Naive thymus-derived CD4-positive, alpha-beta T cell (primary cell): ENCODE results near the gene MAP4K3. TPM values are rescaled to one million over a fixed set of nuclear protein-coding genes. Genes with fewer than 3 reads are reported as not detected.

Source experiments
- ATAC-seq: fragments of 150-1000 bp; cut with Tn5 transposase; 2 replicates; pipeline ENCODE4 v1.10.0; 2021; ENCODE audit warnings: mild to moderate bottlenecking, moderate library complexity
- CTCF ChIA-PET: fragments of 350-600 bp; sonication (Branson Sonifier 250); formaldehyde crosslinking; loops from one replicate; lab custom pipeline; 2021; ENCODE audit warnings: antibody characterized with exemption; lab: Charles Lee
- POLR2A ChIA-PET: fragments of 350-600 bp; sonication (Branson Sonifier 250); formaldehyde crosslinking; loops from one replicate; lab custom pipeline; 2021; ENCODE audit warnings: antibody characterized with exemption, inconsistent platforms; lab: Charles Lee
- DNase-seq, 9 donors: peaks; one replicate each; pipeline versions ENCODE4 v3.0.0 to v3.0.0-alpha.2; 2020 to 2022; ENCODE audit warnings: mixed read lengths in 1 of 9
- H3K27ac ChIP-seq: one replicate; pipeline ENCODE4 v1.7.0; 2013; ENCODE audit warnings: mild to moderate bottlenecking, low read depth, low read length, moderate library complexity
- H3K27me3 ChIP-seq, 2 donors: one replicate each; pipeline ENCODE4 v1.7.0; 2013; ENCODE audit warnings: low read length in 2 of 2, mild to moderate bottlenecking in 2 of 2, moderate library complexity in 2 of 2; ENCODE audit not compliant: control insufficient read depth in 2 of 2, insufficient read depth in 2 of 2
- H3K36me3 ChIP-seq, 3 experiments: 1 replicate in 2 of 3; 2 replicates in 1 of 3; pipeline ENCODE4 v1.7.0; 2013; ENCODE audit warnings: low read length in 3 of 3, mild to moderate bottlenecking in 3 of 3, moderate library complexity in 1 of 3; ENCODE audit not compliant: insufficient read depth in 3 of 3, control insufficient read depth in 2 of 3
- H3K4me1 ChIP-seq, 2 donors: one replicate each; pipeline ENCODE4 v1.7.0; 2013; ENCODE audit warnings: low read length in 2 of 2, mild to moderate bottlenecking in 2 of 2, moderate library complexity in 1 of 2; ENCODE audit not compliant: control insufficient read depth in 2 of 2, insufficient read depth in 2 of 2
- H3K4me3 ChIP-seq: 2 replicates; pipeline ENCODE4 v1.7.0; 2013; ENCODE audit warnings: mild to moderate bottlenecking, low read length
- H3K9me3 ChIP-seq, 3 experiments: 1 replicate in 2 of 3; 2 replicates in 1 of 3; pipeline ENCODE4 v1.7.0; 2013; ENCODE audit warnings: low read length in 3 of 3; ENCODE audit not compliant: control insufficient read depth in 2 of 3
- H3K27ac Mint-ChIP-seq, 9 donors: one replicate each; pipeline ENCODE4 v1.8.0; 2020 to 2022; ENCODE audit warnings: mixed read lengths in 9 of 9, mild to moderate bottlenecking in 8 of 9, moderate library complexity in 5 of 9, inconsistent platforms in 2 of 9
- H3K27me3 Mint-ChIP-seq, 5 donors: one replicate each; pipeline ENCODE4 v1.8.0; 2021 to 2022; ENCODE audit warnings: mixed read lengths in 5 of 5, mild to moderate bottlenecking in 1 of 5
- H3K36me3 Mint-ChIP-seq, 5 donors: one replicate each; pipeline ENCODE4 v1.8.0; 2020 to 2022; ENCODE audit warnings: mixed read lengths in 5 of 5, mild to moderate bottlenecking in 3 of 5, inconsistent platforms in 1 of 5
- H3K4me1 Mint-ChIP-seq, 7 donors: one replicate each; pipeline ENCODE4 v1.8.0; 2020 to 2022; ENCODE audit warnings: mixed read lengths in 7 of 7, mild to moderate bottlenecking in 3 of 7, inconsistent platforms in 1 of 7
- H3K4me3 Mint-ChIP-seq, 10 donors: one replicate each; pipeline ENCODE4 v1.8.0; 2020 to 2022; ENCODE audit warnings: mild to moderate bottlenecking in 10 of 10, mixed read lengths in 10 of 10, moderate library complexity in 6 of 10, inconsistent platforms in 2 of 10
- H3K9me3 Mint-ChIP-seq, 11 donors: one replicate each; pipeline ENCODE4 v1.8.0; 2020 to 2022; ENCODE audit warnings: mixed read lengths in 11 of 11, mild to moderate bottlenecking in 4 of 11, inconsistent platforms in 1 of 11, moderate library complexity in 1 of 11
- intact Hi-C, 2 donors: fragments of 100-400 bp; cut with micrococcal nuclease; formaldehyde crosslinking; loops; one replicate each; pipeline ENCODE4 v1.15.1; 2023
- polyA plus RNA-seq, 2 donors: library from polyadenylated mRNA; unstranded; fragments of 300-500 nt; fragmentation: Illumina TruSeq; gene quantifications; one replicate each; pipeline ENCODE4 v1.2.3, GENCODE V29; 2021
- total RNA-seq, 6 experiments: library from RNA in 5 of 6; stranded (reverse) in 5 of 6; gene quantifications; 1 replicate in 5 of 6; 2 replicates in 1 of 6; pipeline ENCODE4 v1.2.3 and lab custom pipeline; 2021 to 2026

The MAP4K3 gene
- total and polyA plus RNA-seq, 7 experiments from 2014 or later = 2.9 to 32.2 (median 19.9) TPM

DNA sequence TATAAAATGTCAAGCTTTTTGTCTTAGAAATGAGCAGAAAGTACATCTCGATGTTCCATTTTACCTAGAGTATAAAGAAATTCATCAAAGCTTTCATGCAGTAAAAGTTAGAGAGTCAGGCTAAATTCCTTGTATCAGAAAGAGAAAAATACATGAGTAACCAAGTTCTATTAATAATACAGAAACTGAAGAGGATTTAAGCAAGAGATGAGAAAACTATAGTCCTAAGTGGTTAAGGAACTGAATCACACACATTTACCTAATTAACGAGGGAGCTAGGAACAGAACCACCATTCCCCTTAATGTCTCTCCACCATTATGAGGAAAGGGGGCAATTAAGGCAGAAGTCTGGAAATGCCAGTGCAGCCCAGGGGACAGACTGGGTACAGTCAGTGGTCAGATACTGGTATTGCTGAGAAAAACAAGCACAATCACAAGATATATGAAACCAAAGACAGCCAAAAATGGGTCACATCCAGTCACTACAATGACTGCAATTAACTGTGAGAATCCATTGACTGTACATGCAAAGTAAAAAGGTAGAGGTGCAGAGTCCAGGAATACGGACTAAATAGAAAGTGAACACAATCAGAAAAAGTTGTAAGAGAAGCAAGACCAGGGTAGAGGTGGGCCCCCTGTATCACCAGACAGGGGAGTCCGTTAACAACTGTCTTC lies 23.9 kb downstream of the MAP4K3 start:
- Mint-ChIP-seq H3K36me3 (no peaks in the 10 kb centered on the region), H3K4me3 (no peak overlapping the region), H3K9me3 (no peaks in the 10 kb centered on the region), H3K27ac (no peak overlapping the region), H3K4me1 (peaks cover 20 to 68% (median 53%) of the 10 kb centered on the region in 7 donors), H3K27me3 (no peaks in the 10 kb centered on the region)
- no peak for ATAC-seq
- intact Hi-C loops = no loop called here
- ChIA-PET CTCF (no interaction called here), POLR2A (no interaction called here)
- no peak for DNase-seq
- no peak overlapping the region for H3K27ac ChIP-seq
- H3K9me3 ChIP-seq = no peaks in the 10 kb centered on the region
- H3K36me3 ChIP-seq = no peaks in the 10 kb centered on the region
- H3K4me1 ChIP-seq = peaks cover 0 to 3% of the 10 kb centered on the region in 2 donors
- H3K4me3 ChIP-seq = no peak overlapping the region
- no peaks in the 10 kb centered on the region for H3K27me3 ChIP-seq

DNA sequence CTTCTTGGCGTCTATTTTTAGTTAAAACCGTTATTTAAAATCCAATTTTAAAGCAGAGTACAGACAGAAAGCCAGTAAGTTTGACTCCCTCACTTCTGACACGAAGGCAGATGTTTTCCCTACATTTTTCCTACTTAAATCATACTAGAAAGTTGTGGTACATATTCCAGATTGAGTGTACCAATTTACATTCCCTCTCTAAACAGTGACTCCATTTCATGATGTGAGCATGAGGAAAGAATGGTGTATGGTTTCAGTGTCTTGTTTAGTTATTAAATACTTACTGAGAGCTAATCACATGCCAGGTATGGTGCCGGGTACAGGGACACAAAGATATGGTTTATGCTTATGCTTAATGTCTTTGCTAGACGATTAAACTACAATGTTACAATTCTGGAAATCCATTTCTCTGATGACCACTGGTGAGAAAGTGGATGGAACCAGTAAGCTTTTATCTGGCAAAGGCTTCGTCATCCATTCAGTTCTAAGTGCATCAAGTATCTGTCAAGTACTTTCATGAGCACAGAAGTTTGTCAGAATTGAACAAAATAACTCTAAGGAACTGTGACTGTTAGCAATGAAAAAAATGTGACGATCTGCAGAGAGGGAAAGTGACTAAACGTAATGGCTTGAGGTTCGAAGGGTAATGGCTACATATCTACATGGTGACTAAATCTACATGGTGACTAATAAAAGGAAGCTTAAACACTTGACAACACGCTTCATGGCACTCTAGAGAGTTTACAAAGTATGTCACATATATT lies 25.7 kb downstream of the MAP4K3 start:
- no peaks in the 10 kb centered on the region for H3K27me3 ChIP-seq
- H3K4me1 ChIP-seq = peaks cover 0 to 4% of the 10 kb centered on the region in 2 donors
- ChIA-PET CTCF (no interaction called here), POLR2A (no interaction called here)
- H3K9me3 ChIP-seq = no peaks in the 10 kb centered on the region
- DNase-seq = no peak
- Mint-ChIP-seq H3K27me3 (no peaks in the 10 kb centered on the region), H3K4me3 (no peak overlapping the region), H3K4me1 (peaks cover 27 to 76% (median 69%) of the 10 kb centered on the region in 7 donors), H3K27ac (no peak overlapping the region), H3K36me3 (no peaks in the 10 kb centered on the region), H3K9me3 (no peaks in the 10 kb centered on the region)
- intact Hi-C loops = no loop called here
- no peak overlapping the region for H3K4me3 ChIP-seq
- no peaks in the 10 kb centered on the region for H3K36me3 ChIP-seq
- ATAC-seq = no peak
- no peak overlapping the region for H3K27ac ChIP-seq

DNA sequence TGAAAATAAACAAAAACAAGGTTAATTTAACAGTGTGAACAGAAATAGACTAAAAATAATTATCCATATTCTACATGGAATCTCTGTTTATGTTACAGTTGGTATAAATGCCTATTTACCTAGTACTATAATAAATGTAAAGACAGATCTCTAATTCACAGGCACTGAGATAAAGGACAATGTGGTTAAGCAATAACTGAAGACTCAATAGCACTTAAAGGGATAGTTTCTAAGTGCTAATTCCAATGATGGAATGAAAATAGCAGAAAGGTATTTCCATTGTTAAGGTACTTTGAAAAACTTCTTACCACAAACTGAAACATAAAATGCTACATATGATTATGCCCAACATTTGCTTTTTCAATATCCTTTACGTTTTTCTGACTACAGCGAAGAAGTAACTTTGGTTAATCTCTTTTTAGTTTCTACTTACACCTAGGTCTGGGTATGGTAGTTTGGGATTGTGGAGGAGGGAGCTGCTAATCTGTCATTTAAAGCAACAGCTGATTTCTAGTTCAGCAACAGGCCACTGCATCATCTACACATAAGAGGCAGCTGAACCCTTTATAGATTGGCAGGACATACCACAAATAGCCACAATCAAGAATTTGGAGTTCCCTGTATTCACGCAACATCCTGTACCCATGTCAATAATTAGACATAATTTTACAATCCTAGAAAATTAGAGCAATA lies 27.2 kb downstream of the MAP4K3 start:
- peak overlapping the region in 1 of 10 donors; percentile 50 for H3K4me3 Mint-ChIP-seq
- Histone ChIP-seq H3K4me1 (peaks cover 0 to 4% of the 10 kb centered on the region in 2 donors), H3K27me3 (no peaks in the 10 kb centered on the region), H3K4me3 (no peak overlapping the region), H3K36me3 (no peaks in the 10 kb centered on the region), H3K27ac (no peak overlapping the region), H3K9me3 (no peaks in the 10 kb centered on the region)
- POLR2A ChIA-PET = no interaction called here
- DNase-seq (no peak), ATAC-seq (no peak)
- peaks cover 0 to 4% (median 0%) of the 10 kb centered on the region in 5 donors for H3K36me3 Mint-ChIP-seq
- peaks cover 29 to 90% (median 78%) of the 10 kb centered on the region in 7 donors for H3K4me1 Mint-ChIP-seq
- no peaks in the 10 kb centered on the region for H3K27me3 Mint-ChIP-seq
- H3K9me3 Mint-ChIP-seq = no peaks in the 10 kb centered on the region
- intact Hi-C loops = no loop called here
- H3K27ac Mint-ChIP-seq = peak overlapping the region in 2 of 9 donors; percentile 33 to 62
- CTCF ChIA-PET = no interaction called here

DNA sequence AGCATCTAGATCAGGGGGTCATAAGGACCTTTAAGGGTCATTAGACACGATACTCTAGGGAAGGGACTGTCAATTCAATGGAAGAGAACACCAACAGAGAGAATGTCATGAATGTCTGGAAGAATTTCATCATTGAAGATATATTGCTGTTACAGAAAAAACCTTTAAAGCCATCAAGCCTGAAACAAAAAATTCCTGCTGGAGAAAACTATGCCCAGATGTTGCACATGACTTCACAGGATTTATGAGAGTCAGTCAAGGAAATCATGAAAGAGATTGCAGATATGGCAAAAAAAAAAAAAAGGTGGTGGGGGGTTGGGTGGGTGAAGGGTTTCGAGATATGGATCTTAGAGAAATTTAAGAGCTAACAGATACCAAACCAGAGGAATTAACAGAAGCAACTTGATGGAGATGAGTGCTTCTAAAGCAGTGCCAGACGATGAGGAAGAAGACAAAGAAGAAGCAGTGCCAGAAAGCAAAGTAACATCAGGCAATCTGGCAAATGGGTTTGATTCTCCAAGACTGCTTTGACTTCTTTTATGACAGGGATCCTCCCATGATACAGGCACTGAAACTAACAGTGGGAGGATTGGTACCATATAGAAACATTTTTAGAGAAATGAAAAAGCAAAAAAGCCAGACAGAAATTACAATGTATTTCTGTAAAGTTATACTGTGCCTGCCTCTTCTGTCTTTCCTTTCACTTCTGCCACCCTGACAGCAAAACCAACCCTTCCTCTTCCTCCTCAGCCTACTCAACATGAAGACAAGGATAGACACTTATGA lies 28.5 kb downstream of the MAP4K3 start:
- H3K27me3 Mint-ChIP-seq = no peaks in the 10 kb centered on the region
- peaks cover 24 to 92% (median 76%) of the 10 kb centered on the region in 7 donors for H3K4me1 Mint-ChIP-seq
- H3K36me3 Mint-ChIP-seq = peaks cover 0 to 4% (median 0%) of the 10 kb centered on the region in 5 donors
- H3K4me3 Mint-ChIP-seq = peak overlapping the region in 7 of 10 donors; percentile 0 to 50 (median 25)
- Histone ChIP-seq H3K4me3 (no peak overlapping the region), H3K9me3 (no peaks in the 10 kb centered on the region), H3K27me3 (no peaks in the 10 kb centered on the region), H3K36me3 (no peaks in the 10 kb centered on the region), H3K27ac (no peak overlapping the region), H3K4me1 (peaks cover under 1 to 4% of the 10 kb centered on the region in 2 donors)
- ATAC-seq (peak; percentile 48), DNase-seq (no peak)
- intact Hi-C loops = no loop called here
- CTCF ChIA-PET = no interaction called here
- no peaks in the 10 kb centered on the region for H3K9me3 Mint-ChIP-seq
- peak overlapping the region in 4 of 9 donors; percentile 11 to 75 (median 66) for H3K27ac Mint-ChIP-seq
- POLR2A ChIA-PET = no interaction called here

DNA sequence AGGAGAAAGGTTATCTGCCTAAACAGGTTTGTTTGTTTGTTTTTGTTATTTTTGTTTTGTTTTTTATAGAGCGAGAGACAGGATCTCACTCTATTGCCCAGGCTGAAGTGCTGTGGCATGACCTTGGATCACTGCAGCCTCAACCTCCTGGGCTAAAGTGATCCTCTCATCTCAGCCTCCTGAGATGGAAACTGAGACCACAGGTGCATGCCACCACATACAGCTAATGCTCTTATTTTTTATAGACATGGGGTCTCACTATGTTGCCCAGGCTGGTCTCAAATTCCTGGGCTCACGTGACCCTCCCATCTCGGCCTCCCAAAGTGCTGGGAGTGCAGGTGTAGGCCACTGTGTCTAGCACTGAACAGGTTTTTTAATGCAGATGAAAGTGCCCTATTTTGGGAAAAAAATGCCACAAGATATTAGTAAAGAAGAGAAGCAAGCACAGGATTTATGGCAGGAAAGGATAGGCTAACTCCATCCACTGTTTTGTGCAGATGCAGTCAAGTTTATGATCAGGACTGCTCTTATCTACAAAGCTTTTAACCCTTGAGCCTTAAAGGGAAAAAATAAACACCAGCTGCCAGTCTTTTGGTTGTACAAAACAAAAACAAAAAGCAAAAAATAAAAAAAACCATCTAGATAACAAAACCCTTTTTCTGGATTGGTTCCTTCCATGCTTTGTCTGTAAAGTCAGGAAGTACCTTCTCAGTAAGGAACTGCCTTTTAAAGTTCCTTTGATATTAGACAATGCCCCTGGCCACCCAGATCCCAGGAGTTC lies 29.4 kb downstream of the MAP4K3 start:
- Mint-ChIP-seq H3K9me3 (no peaks in the 10 kb centered on the region), H3K36me3 (peaks cover 0 to 4% (median 0%) of the 10 kb centered on the region in 5 donors), H3K4me1 (peaks cover 28 to 93% (median 77%) of the 10 kb centered on the region in 7 donors), H3K27ac (peak overlapping the region in 3 of 9 donors; percentile 40 to 75 (median 68)), H3K4me3 (peak overlapping the region in 5 of 10 donors; percentile 21 to 50 (median 29)), H3K27me3 (no peaks in the 10 kb centered on the region)
- no peaks in the 10 kb centered on the region for H3K27me3 ChIP-seq
- DNase-seq (no peak), ATAC-seq (no peak)
- ChIA-PET CTCF (no interaction called here), POLR2A (interaction anchor here (0.6 kb wide), 1 partner anchor 656 kb away, joined by 5 read pairs; the partner anchor contains the start of gene SRSF7)
- no peaks in the 10 kb centered on the region for H3K9me3 ChIP-seq
- H3K36me3 ChIP-seq = no peaks in the 10 kb centered on the region
- no peak overlapping the region for H3K4me3 ChIP-seq
- H3K27ac ChIP-seq = no peak overlapping the region
- intact Hi-C loops = no loop called here
- H3K4me1 ChIP-seq = peaks cover 4 to 6% of the 10 kb centered on the region in 2 donors
